ENCODE measurements around the gene KLF13. TPM values are rescaled to one million over a fixed set of nuclear protein-coding genes. Genes with fewer than 3 reads are reported as not detected.

Gene KLF13
- total RNA-seq, 1 experiment from 2014 or later = 78.6 TPM

- in situ Hi-C loops (cut with HindIII; ENCODE audit: low pct_unique_long_range_greater_than_20kb, low sequenced_read_pairs) = no loop called here
These were observed 48.0 kb upstream of the KLF13 start for GRCh38 chr15:31278544-31279220.

More at GRCh38 chr15:31278544-31279220, 48.0 kb upstream of the KLF13 start:
- POLR2A ChIA-PET = no interaction called here
- Histone ChIP-seq H3K4me1 (ENCODE audit: control insufficient read depth, insufficient read depth, low read length) (peaks cover 19% of the 10 kb centered on the region), H3K27me3 (ENCODE audit: control insufficient read depth, insufficient read depth, low read length) (no peaks in the 10 kb centered on the region), H3K36me3 (ENCODE audit: control insufficient read depth, insufficient read depth, low read length) (no peaks in the 10 kb centered on the region), H3K4me3 (ENCODE audit: low read depth in 2 of 2, low read length in 2 of 2) (no peak overlapping the region), H3K27ac (ENCODE audit: low read length) (peak overlapping the region; percentile 66), H3K9me3 (ENCODE audit: control insufficient read depth, insufficient read depth, low read depth, low read length) (no peaks in the 10 kb centered on the region)
- no TSS peak for BruUV-seq (replicated peaks)
- CTCF ChIA-PET = no interaction called here
- ATAC-seq (no peak), DNase-seq (ENCODE audit: low read depth, low spot score) (no peak)
- intact Hi-C loops (cut with micrococcal nuclease; ENCODE audit: unreplicated experiment) = no loop called here
- no peak for TF ChIP-seq POLR2AphosphoS5 (IDR thresholded peaks at IDR 0.05; ENCODE audit: low read depth, low read length)
- no peak for TF ChIP-seq REST (IDR thresholded peaks at IDR 0.05; ENCODE audit: insufficient read depth in 1 of 2, low read depth in 2 of 2, low read length in 1 of 2)
- TF ChIP-seq TCF7L2 (IDR thresholded peaks at IDR 0.05; ENCODE audit: low read depth, low read length) = no peak
- no peak for TF ChIP-seq SIN3A (IDR thresholded peaks at IDR 0.05; ENCODE audit: borderline replicate concordance, insufficient read depth, low read depth, low read length)
- no peak for TF ChIP-seq CTCF (IDR thresholded peaks at IDR 0.05)
